Psoas muscle (tissue), 8 donors: ENCODE measurements around the gene FAM216A. TPM values are rescaled to one million over a fixed set of nuclear protein-coding genes. Genes with fewer than 3 reads are reported as not detected.
"Not testable (repeated sequence)": the region's sequence is repeated elsewhere in the genome, so short reads cannot be mapped to it uniquely, and the experiment has no call there.

Experiments used
- ATAC-seq, 4 donors: fragments of 200-7000 bp; cut with Tn5 transposase; one replicate each; pipeline ENCODE4 v1.9.1; 2020; ENCODE audit warnings: moderate library complexity in 3 of 4, mild to moderate bottlenecking in 2 of 4
- DNase-seq, 2 donors: peaks; one replicate each; pipeline ENCODE4 v3.0.0-alpha.2; 2020
- H3K27ac ChIP-seq: fragments of 200-600 bp; one replicate; pipeline ENCODE4 v1.8.0; 2022
- H3K27me3 ChIP-seq, 3 donors: fragments of 200-600 bp in 1 of 3; one replicate each; pipeline versions ENCODE4 v1.6.1 to v1.8.0; 2013 to 2022; ENCODE audit warnings: low read length in 2 of 3, mild to moderate bottlenecking in 2 of 3, moderate library complexity in 1 of 3; ENCODE audit not compliant: insufficient read depth in 3 of 3
- H3K36me3 ChIP-seq, 2 donors: fragments of 200-600 bp in 1 of 2; one replicate each; pipeline versions ENCODE4 v1.6.1 to v1.8.0; 2013 to 2022; ENCODE audit warnings: low read depth in 1 of 2, mild to moderate bottlenecking in 1 of 2, moderate library complexity in 1 of 2; ENCODE audit not compliant: insufficient read depth in 1 of 2
- H3K4me1 ChIP-seq: fragments of 200-600 bp; one replicate; pipeline ENCODE4 v1.8.0; 2022
- H3K4me3 ChIP-seq: fragments of 200-600 bp; one replicate; pipeline ENCODE4 v1.8.0; 2022; ENCODE audit warnings: mild to moderate bottlenecking
- H3K9me3 ChIP-seq: fragments of 200-600 bp; one replicate; pipeline ENCODE4 v1.8.0; 2022
- WGBS, 3 donors: extraction: QIAGEN DNeasy Blood & Tissue Kit; methylation state at CpG; one replicate each; pipeline versions ENCODE4 v1.1.6 to v1.1.7; 2013; 5-methylcytosine and 5-hydroxymethylcytosine counted together
- intact Hi-C, 2 donors: fragments of 100-400 bp; cut with DNase I; formaldehyde crosslinking; loops; one replicate each; pipeline versions ENCODE4 v1.11.0 to v1.14.2; 2022
- polyA plus RNA-seq, 3 donors: library from polyadenylated mRNA; stranded (reverse); fragments of 200-250 nt; gene quantifications; one replicate each; pipeline ENCODE4 v1.2.3, GENCODE V29; 2013
- total RNA-seq, 4 donors: library from RNA; stranded (reverse); fragmentation: NEBNext Ultra II Directional in 2 of 4; extraction: Animal tissue kit (Norgen Biotek cat#: 25700) in 2 of 4; gene quantifications; one replicate each; pipeline versions ENCODE4 v1.2.1 to v1.2.4, GENCODE V29; 2021 to 2023
- TF ChIP-seq, protein P1 (sequence below): fragments of 200-600 bp; IDR thresholded peaks from one replicate; pipeline ENCODE4 v1.8.0; 2022; ENCODE audit warnings: antibody characterized with exemption
- donor health status: healthy with polysubstance abuse.
- donor health status: DM: no; HTN: no; CAD: no; lungs with moderate emphysema.
- donor health status: Bipolar disorder and iron deficiency.
- donor health status: healthy.
- donor health status: DM: yes; HTN: yes; CAD: no.
- donor health status: DM: no; HTN: no; CAD: no.
- donor health status: DM: no; HTN: no; CAD: no.
- donor health status: DM: yes; HTN: yes; CAD: no.

Gene FAM216A
- total and polyA plus RNA-seq, 7 donors, result 1.7 to 8.3 (median 3.1) TPM

GRCh38 chr12:110458756-110459155, 9.9 kb upstream of the FAM216A start:
- Histone ChIP-seq H3K36me3 (peaks cover 6 to 85% of the 10 kb centered on the region in 2 donors), H3K4me3 (no peak overlapping the region), H3K27me3 (no peaks in the 10 kb centered on the region), H3K9me3 (no peaks in the 10 kb centered on the region), H3K27ac (no peak overlapping the region), H3K4me1 (peaks cover 11% of the 10 kb centered on the region)
- intact Hi-C loops, result loop anchor here (10.0 kb wide), 3 partner anchors 236 to 856 kb away; no protein-coding TSS in a partner anchor
- no peak for ATAC-seq
- 87 to 95% (median 91%) methylated on average over 4 of the region's 4 CpGs for WGBS, 3 donors
- no peak for DNase-seq
- TF ChIP-seq, protein P1, sequence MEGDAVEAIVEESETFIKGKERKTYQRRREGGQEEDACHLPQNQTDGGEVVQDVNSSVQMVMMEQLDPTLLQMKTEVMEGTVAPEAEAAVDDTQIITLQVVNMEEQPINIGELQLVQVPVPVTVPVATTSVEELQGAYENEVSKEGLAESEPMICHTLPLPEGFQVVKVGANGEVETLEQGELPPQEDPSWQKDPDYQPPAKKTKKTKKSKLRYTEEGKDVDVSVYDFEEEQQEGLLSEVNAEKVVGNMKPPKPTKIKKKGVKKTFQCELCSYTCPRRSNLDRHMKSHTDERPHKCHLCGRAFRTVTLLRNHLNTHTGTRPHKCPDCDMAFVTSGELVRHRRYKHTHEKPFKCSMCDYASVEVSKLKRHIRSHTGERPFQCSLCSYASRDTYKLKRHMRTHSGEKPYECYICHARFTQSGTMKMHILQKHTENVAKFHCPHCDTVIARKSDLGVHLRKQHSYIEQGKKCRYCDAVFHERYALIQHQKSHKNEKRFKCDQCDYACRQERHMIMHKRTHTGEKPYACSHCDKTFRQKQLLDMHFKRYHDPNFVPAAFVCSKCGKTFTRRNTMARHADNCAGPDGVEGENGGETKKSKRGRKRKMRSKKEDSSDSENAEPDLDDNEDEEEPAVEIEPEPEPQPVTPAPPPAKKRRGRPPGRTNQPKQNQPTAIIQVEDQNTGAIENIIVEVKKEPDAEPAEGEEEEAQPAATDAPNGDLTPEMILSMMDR, result no peak

DNA sequence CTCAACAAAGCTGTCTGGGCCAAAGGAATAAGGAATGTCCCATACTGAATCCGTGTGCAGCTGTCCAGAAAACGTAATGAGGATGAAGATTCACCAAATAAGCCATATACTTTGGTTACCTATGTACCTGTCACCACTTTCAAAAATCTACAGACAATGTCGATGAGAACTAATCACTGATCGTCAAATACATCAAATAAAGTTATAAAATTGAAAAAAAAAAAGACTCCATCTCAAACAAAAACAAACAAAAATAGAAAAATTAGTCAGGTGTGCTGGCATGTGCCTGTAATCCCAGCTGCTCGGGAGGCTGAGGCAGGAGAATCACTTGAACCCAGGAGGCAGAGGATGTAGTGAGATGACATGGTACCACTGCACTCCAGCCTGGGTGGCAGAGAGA, 7.5 kb upstream of the FAM216A start:
- WGBS, 3 donors, result 75 to 84% (median 81%) methylated on average over 5 of the region's 5 CpGs
- H3K27ac ChIP-seq, H3K9me3 ChIP-seq, intact Hi-C loops, ATAC-seq, H3K4me3 ChIP-seq, H3K27me3 ChIP-seq, H3K4me1 ChIP-seq, DNase-seq: not testable (repeated sequence)
- H3K36me3 ChIP-seq, result peaks cover 8 to 85% of the 10 kb centered on the region in 2 donors

DNA sequence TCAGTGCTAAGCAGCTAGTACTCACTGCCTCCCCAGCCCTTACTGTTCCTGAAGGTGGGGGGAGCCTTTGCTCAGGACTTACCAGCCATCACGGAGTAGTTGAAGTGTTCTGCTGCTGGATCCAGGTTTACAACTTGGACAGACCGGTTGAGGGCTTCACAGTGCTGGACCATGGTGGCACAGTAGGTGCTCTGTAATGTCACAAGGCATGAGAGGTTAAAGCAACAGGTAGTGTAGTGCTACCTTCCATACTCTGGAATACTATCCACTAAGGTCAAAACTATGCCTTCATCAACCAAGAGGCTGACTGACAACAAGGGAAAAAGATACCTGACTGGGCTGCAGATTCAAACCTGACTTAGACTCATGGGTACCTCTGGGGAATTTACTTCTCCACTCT, 3.6 kb upstream of the FAM216A start:
- 78 to 87% (median 84%) methylated on average over 2 of the region's 2 CpGs for WGBS, 3 donors
- ATAC-seq (no peak), DNase-seq (no peak)
- H3K4me1 ChIP-seq, result peaks cover 12% of the 10 kb centered on the region
- no peaks in the 10 kb centered on the region for H3K27me3 ChIP-seq
- peaks cover 3 to 52% of the 10 kb centered on the region in 2 donors for H3K36me3 ChIP-seq
- no peak overlapping the region for H3K4me3 ChIP-seq
- intact Hi-C loops, result loop anchor here in 1 of 2 donors (5.0 kb wide), 1 partner anchor 37 kb away; the partner anchor contains the start of genes RAD9B and VPS29
- H3K9me3 ChIP-seq, result no peaks in the 10 kb centered on the region
- no peak overlapping the region for H3K27ac ChIP-seq
- TF ChIP-seq, protein P1, result no peak

GRCh38 chr12:110465765-110466164, 2.9 kb upstream of the FAM216A start:
- intact Hi-C loops, result loop anchor here in 1 of 2 donors (5.0 kb wide), 1 partner anchor 37 kb away; the partner anchor contains the start of genes RAD9B and VPS29
- not testable (repeated sequence) for DNase-seq, H3K9me3 ChIP-seq, H3K27ac ChIP-seq, H3K27me3 ChIP-seq, ATAC-seq, H3K4me3 ChIP-seq
- WGBS, 3 donors, result 86 to 92% (median 90%) methylated on average over 11 of the region's 11 CpGs
- peaks cover 3 to 45% of the 10 kb centered on the region in 2 donors for H3K36me3 ChIP-seq
- peaks cover 12% of the 10 kb centered on the region for H3K4me1 ChIP-seq

GRCh38 chr12:110466791-110467190, 1.9 kb upstream of the FAM216A start:
- Histone ChIP-seq H3K9me3 (no peaks in the 10 kb centered on the region), H3K36me3 (peaks cover 3 to 37% of the 10 kb centered on the region in 2 donors), H3K4me1 (peaks cover 12% of the 10 kb centered on the region), H3K4me3 (peak overlapping the region; percentile 72), H3K27me3 (no peaks in the 10 kb centered on the region), H3K27ac (peak overlapping the region; percentile 85)
- DNase-seq (no peak), ATAC-seq (no peak)
- WGBS, 3 donors, result 53 to 65% (median 53%) methylated on average over 5 of the region's 5 CpGs
- TF ChIP-seq, protein P1, result no peak
- intact Hi-C loops, result loop anchor here in 1 of 2 donors (5.0 kb wide), 1 partner anchor 36 kb away; the partner anchor contains the start of genes RAD9B and VPS29
